SU-DHL-6 (cell line): ENCODE data around the gene DNAH3.

ENCODE experiments used
- H2AFZ ChIP-seq: fragments of 200-600 bp; sonication (generic); 2 replicates; pipeline ENCODE4 v1.6.1; 2014; ENCODE audit warnings: low read depth, mild to moderate bottlenecking, moderate library complexity, mixed read lengths, antibody characterized with exemption, low read length; ENCODE audit not compliant: severe bottlenecking
- H3F3A ChIP-seq: fragments of 200-600 bp; shearing (Covaris generic); 2 replicates; pipeline ENCODE4 v1.6.0; 2016; ENCODE audit warnings: antibody characterized with exemption, mild to moderate bottlenecking; ENCODE audit not compliant: insufficient read depth
- H3K27ac ChIP-seq: fragments of 200-600 bp; sonication (generic); 2 replicates; pipeline ENCODE4 v1.5.1; 2016; ENCODE audit warnings: low read depth, mild to moderate bottlenecking, low read length, moderate library complexity, mixed read lengths
- H3K27me3 ChIP-seq: fragments of 200-600 bp; sonication (generic), shearing (Covaris generic); 2 replicates; pipeline ENCODE4 v1.6.0; 2014; ENCODE audit warnings: mild to moderate bottlenecking, low read length
- H3K36me3 ChIP-seq: fragments of 200-600 bp; sonication (generic); 2 replicates; pipeline ENCODE4 v1.6.1; 2014; ENCODE audit warnings: mild to moderate bottlenecking, low read length, mixed read lengths
- H3K4me2 ChIP-seq: fragments of 300-600, 200-600 bp; shearing (Covaris generic), sonication (generic); 2 replicates; pipeline ENCODE4 v1.6.0; 2014; ENCODE audit warnings: low read length, low read depth, mild to moderate bottlenecking; ENCODE audit not compliant: poor library complexity, severe bottlenecking
- H3K4me3 ChIP-seq: fragments of 200-600 bp; sonication (generic); 2 replicates; pipeline ENCODE4 v1.5.1; 2014; ENCODE audit warnings: antibody characterized with exemption, low read length, mild to moderate bottlenecking, mixed read lengths; ENCODE audit not compliant: insufficient read depth, poor library complexity, severe bottlenecking
- H3K79me2 ChIP-seq: fragments of 200-600 bp; sonication (generic); 2 replicates; pipeline ENCODE4 v1.6.1; 2014; ENCODE audit warnings: mild to moderate bottlenecking, low read length, moderate library complexity; ENCODE audit not compliant: insufficient read depth
- H3K9ac ChIP-seq: fragments of 200-600 bp; sonication (generic); 2 replicates; pipeline ENCODE4 v1.7.0; 2014; ENCODE audit warnings: mild to moderate bottlenecking, low read length
- H3K9me2 ChIP-seq: fragments of 200-600 bp; sonication (generic); replicated peaks from 2 replicates; pipeline ENCODE4 v1.6.1; 2014; ENCODE audit warnings: low read length; ENCODE audit not compliant: insufficient read depth
- H3K9me3 ChIP-seq: fragments of 200-600 bp; sonication (generic); 2 replicates; pipeline ENCODE4 v1.6.1; 2014; ENCODE audit warnings: low read length, mixed read lengths; ENCODE audit not compliant: insufficient read depth
- H4K20me1 ChIP-seq: fragments of 200-600 bp; sonication (generic); 2 replicates; pipeline ENCODE4 v1.6.1; 2014; ENCODE audit warnings: low read depth, mild to moderate bottlenecking, antibody characterized with exemption, low read length, moderate library complexity, mixed read lengths
- CTCF ChIP-seq: fragments of 200-600 bp; sonication (generic); IDR thresholded peaks from one replicate; pipeline ENCODE4 v1.5.1; 2017; ENCODE audit warnings: antibody characterized with exemption, mild to moderate bottlenecking, low read length, moderate library complexity; ENCODE audit not compliant: insufficient read depth, poor library complexity, severe bottlenecking
- EZH2phosphoT487 ChIP-seq: fragments of 200-600 bp; sonication (generic), shearing (Covaris generic); conservative IDR thresholded peaks from 2 replicates; pipeline ENCODE4 v1.6.1; 2018; ENCODE audit warnings: mild to moderate bottlenecking, antibody characterized with exemption, low read length, moderate library complexity, mixed read lengths

The DNAH3 gene

GRCh38 chr16:20971401-20971800 lies 179.2 kb downstream of the DNAH3 start:
- no peak overlapping the region for H3K4me2 ChIP-seq
- no peak for TF ChIP-seq EZH2phosphoT487
- TF ChIP-seq CTCF = no peak
- H2AFZ ChIP-seq = no peak overlapping the region
- H3K79me2 ChIP-seq = no peaks in the 10 kb centered on the region
- no peaks in the 10 kb centered on the region for H3F3A ChIP-seq
- H3K27ac ChIP-seq = no peak overlapping the region
- H3K9me3 ChIP-seq = no peaks in the 10 kb centered on the region
- no peaks in the 10 kb centered on the region for H3K27me3 ChIP-seq
- no peaks in the 10 kb centered on the region for H3K9me2 ChIP-seq
- no peaks in the 10 kb centered on the region for H3K36me3 ChIP-seq
- H3K4me3 ChIP-seq = no peak overlapping the region
- no peak overlapping the region for H3K9ac ChIP-seq
- H4K20me1 ChIP-seq = no peaks in the 10 kb centered on the region

- H3K27me3 ChIP-seq = no peaks in the 10 kb centered on the region
- no peak overlapping the region for H3K9ac ChIP-seq
- no peak overlapping the region for H3K27ac ChIP-seq
- H3K79me2 ChIP-seq = no peaks in the 10 kb centered on the region
- no peaks in the 10 kb centered on the region for H3K9me2 ChIP-seq
- H3K4me3 ChIP-seq = no peak overlapping the region
- no peaks in the 10 kb centered on the region for H3K36me3 ChIP-seq
- no peaks in the 10 kb centered on the region for H4K20me1 ChIP-seq
- H3K9me3 ChIP-seq = no peaks in the 10 kb centered on the region
- no peak overlapping the region for H2AFZ ChIP-seq
- H3F3A ChIP-seq = no peaks in the 10 kb centered on the region
- TF ChIP-seq EZH2phosphoT487 = no peak
- no peak for TF ChIP-seq CTCF
- no peak overlapping the region for H3K4me2 ChIP-seq
These were observed 181.3 kb downstream of the DNAH3 start for GRCh38 chr16:20969386-20969785.

- Histone ChIP-seq H4K20me1 (no peaks in the 10 kb centered on the region), H3K9me2 (no peaks in the 10 kb centered on the region), H3K9me3 (no peaks in the 10 kb centered on the region), H3K4me3 (no peak overlapping the region), H3K36me3 (no peaks in the 10 kb centered on the region), H3K27me3 (no peaks in the 10 kb centered on the region), H3K27ac (no peak overlapping the region), H3K4me2 (no peak overlapping the region), H2AFZ (no peak overlapping the region), H3K79me2 (no peaks in the 10 kb centered on the region), H3F3A (no peaks in the 10 kb centered on the region), H3K9ac (no peak overlapping the region)
- TF ChIP-seq EZH2phosphoT487 (no peak), CTCF (no peak)
These were observed 181.9 kb downstream of the DNAH3 start for GRCh38 chr16:20968765-20969164.
